ENCODE data around the gene HSPA5.
A peak's percentile ranks its signal among the peaks of the same experiment; 100 is the strongest.
"Not testable (repeated sequence)": the region's sequence is repeated elsewhere in the genome, so short reads cannot be mapped to it uniquely, and the experiment has no call there.

Gene HSPA5

GRCh38 chr9:125241863-125242739 is 958 bp upstream of the HSPA5 start:
- DNase-seq, result no peak

GRCh38 chr9:125240649-125240999 is 519 bp downstream of the HSPA5 start:
- DNase-seq, result no peak

GRCh38 chr9:125239631-125240597 is 1.2 kb downstream of the HSPA5 start:
- no peak for DNase-seq

GRCh38 chr9:125238915-125239446 is 2.2 kb downstream of the HSPA5 start:
- DNase-seq, result no peak

- no peak for DNase-seq
Observed at GRCh38 chr9:125238127-125238914, 2.8 kb downstream of the HSPA5 start.

GRCh38 chr9:125236520-125237159 is 4.5 kb downstream of the HSPA5 start:
- DNase-seq, result not testable (repeated sequence)

GRCh38 chr9:125235804-125236519 is 5.2 kb downstream of the HSPA5 start:
- DNase-seq, result no peak

GRCh38 chr9:125234099-125234498 is 7.0 kb downstream of the HSPA5 start:
- not testable (repeated sequence) for DNase-seq

GRCh38 chr9:125233678-125234077 is 7.5 kb downstream of the HSPA5 start:
- DNase-seq, result no peak

GRCh38 chr9:125227761-125228160 is 13.4 kb downstream of the HSPA5 start:
- DNase-seq, result no peak

- DNase-seq, result not testable (repeated sequence)
Observed at GRCh38 chr9:125224858-125225257, 16.3 kb downstream of the HSPA5 start.

- DNase-seq, result no peak
Observed at GRCh38 chr9:125218621-125219020, 22.5 kb downstream of the HSPA5 start.

- DNase-seq, result no peak
Observed at GRCh38 chr9:125214186-125214585, 27.0 kb downstream of the HSPA5 start.

GRCh38 chr9:125204477-125204876 is 36.7 kb downstream of the HSPA5 start:
- no peak for DNase-seq

GRCh38 chr9:125202846-125203618 is 38.1 kb downstream of the HSPA5 start:
- DNase-seq, result no peak

- DNase-seq, result peak; percentile 86
Observed at GRCh38 chr9:125200216-125201047, 40.7 kb downstream of the HSPA5 start, which contains the start of gene RABEPK. Gene RABEPK, plus strand, starts transcription at chr9:125200542. Its CDS starts 2,472 bp downstream, at chr9:125203014.

GRCh38 chr9:125195591-125195990 is 45.6 kb downstream of the HSPA5 start:
- not testable (repeated sequence) for DNase-seq

GRCh38 chr9:125194466-125194865 is 46.7 kb downstream of the HSPA5 start:
- DNase-seq, result not testable (repeated sequence)

- DNase-seq, result no peak
Observed at GRCh38 chr9:125190361-125190801, 50.8 kb downstream of the HSPA5 start.

All from NCI-H1092 (cell line).